Body of pancreas (tissue), 4 donors: ENCODE results near the gene MROH8.

Source experiments
- CTCF ChIP-seq, 7 experiments: fragments of 450-650 bp in 4 of 7; fragments of 200-600 bp in 3 of 7; sonication (generic) in 3 of 7; IDR thresholded peaks; one replicate each; pipeline ENCODE4 v1.5.1; 2016 to 2019; ENCODE audit warnings: antibody characterized with exemption in 7 of 7
- POLR2A ChIP-seq, 3 donors: fragments of 450-650 bp; IDR thresholded peaks; one replicate each; pipeline ENCODE4 v1.6.1; 2016; ENCODE audit warnings: antibody characterized with exemption in 3 of 3, mild to moderate bottlenecking in 2 of 3

DNA sequence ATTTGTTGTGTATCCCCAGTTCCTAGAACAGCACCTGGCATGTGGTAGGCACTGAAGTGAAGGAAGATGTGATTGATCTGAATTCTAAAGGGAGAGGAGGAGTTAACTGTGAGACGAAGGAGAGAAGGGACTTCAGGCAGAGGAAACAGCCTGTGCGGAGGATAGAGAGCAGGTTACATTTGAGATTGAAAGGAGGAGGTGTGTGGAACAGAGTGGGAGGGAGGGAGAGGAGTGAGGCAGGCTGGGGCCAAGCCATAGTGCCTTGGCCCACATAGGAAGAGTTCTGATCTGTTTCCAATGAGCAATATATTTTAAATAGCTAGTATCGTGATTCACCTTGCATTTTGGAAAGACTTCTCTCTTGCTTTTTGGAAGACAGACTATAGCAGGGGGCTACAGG, 13.9 kb upstream of the MROH8 start:
- TF ChIP-seq POLR2A (IDR thresholded peaks at IDR 0.05) (no peak), CTCF (IDR thresholded peaks at IDR 0.05) (no peak)
